K562 (cell line): ENCODE data around the gene KAT14. TPM values are rescaled to one million over a fixed set of nuclear protein-coding genes. Genes with fewer than 3 reads are reported as not detected.

Source experiments
- ATAC-seq: fragments of 200-7000 bp; cut with Tn5 transposase; 3 replicates; pipeline ENCODE4 v1.9.1; 2020; ENCODE audit warnings: moderate library complexity
- BruUV-seq: library from RNA; stranded (reverse); fragments of 400-500 nt; replicated peaks from 2 replicates; lab custom pipeline; 2021; lab: Mats Ljungman, UMichigan
- CTCF ChIA-PET: fragments of 300-600 bp; formaldehyde crosslinking; extraction: SDS; loops from one replicate; lab custom pipeline; 2021; ENCODE audit warnings: low intra/inter-chr PET ratio; lab: Yijun Ruan, JAX
- POLR2A ChIA-PET: fragments of 300-600, 350-650 bp; sonication (Branson Sonifier 250); formaldehyde crosslinking; extraction: SDS; loops from one replicate; lab custom pipeline; 2021; ENCODE audit warnings: antibody characterized with exemption, inconsistent platforms; lab: Yijun Ruan, JAX
- DNase-seq, 4 experiments: peaks; one replicate each; pipeline versions ENCODE4 v3.0.0 to v3.0.0-alpha.2; 2011 to 2018; ENCODE audit warnings: low spot score in 3 of 4, mixed read lengths in 3 of 4; ENCODE audit errors: extremely low read depth in 1 of 4
- FAIRE-seq: peaks from 2 replicates; lab custom pipeline; 2011; peaks lifted over from hg19 to GRCh38; lab: Jason Lieb, UNC
- H2AFZ ChIP-seq: 2 replicates; pipeline ENCODE4 v1.6.0; 2011; ENCODE audit warnings: low read depth, low read length, control low read depth, inconsistent platforms
- H3K27ac ChIP-seq: fragments of 200-600 bp; 3 replicates; pipeline ENCODE4 v1.8.0; 2011; ENCODE audit warnings: low read depth, mild to moderate bottlenecking, control low read depth, inconsistent platforms, low read length, moderate library complexity, mixed read lengths; ENCODE audit errors: extremely low read depth
- H3K27me3 ChIP-seq, 2 experiments: fragments of 300-600 bp in 1 of 2; 2 replicates in 1 of 2; 3 replicates in 1 of 2; pipeline versions ENCODE4 v1.6.0 to v1.8.0; 2011; ENCODE audit warnings: inconsistent platforms in 2 of 2, low read length in 2 of 2, mild to moderate bottlenecking in 1 of 2, mixed read lengths in 1 of 2, moderate library complexity in 1 of 2; ENCODE audit not compliant: control insufficient read depth in 2 of 2, insufficient read depth in 2 of 2
- H3K36me3 ChIP-seq: fragments of 300-600 bp; 3 replicates; pipeline ENCODE4 v1.8.0; 2011; ENCODE audit warnings: mild to moderate bottlenecking, low read length, inconsistent platforms; ENCODE audit not compliant: control insufficient read depth, insufficient read depth
- H3K4me1 ChIP-seq, 2 experiments: fragments of 200-600 bp in 1 of 2; replicated peaks in 1 of 2; 2 replicates in 1 of 2; 3 replicates in 1 of 2; pipeline versions ENCODE4 v1.5.1 to v1.8.0; 2011; ENCODE audit warnings: inconsistent platforms in 2 of 2, low read length in 2 of 2, mild to moderate bottlenecking in 1 of 2, mixed read lengths in 1 of 2, moderate library complexity in 1 of 2; ENCODE audit not compliant: control insufficient read depth in 2 of 2, insufficient read depth in 2 of 2
- H3K4me2 ChIP-seq: 2 replicates; pipeline ENCODE4 v1.6.1; 2011; ENCODE audit warnings: low read length, control low read depth, inconsistent platforms, mixed read lengths; ENCODE audit not compliant: insufficient read depth
- H3K4me3 ChIP-seq: fragments of 200-600 bp; sonication (generic), shearing (Covaris generic); 2 replicates; pipeline ENCODE4 v1.5.1; 2016; ENCODE audit warnings: control low read depth, inconsistent platforms
- H3K79me2 ChIP-seq: fragments of 200-600 bp; 3 replicates; pipeline ENCODE4 v1.8.0; 2011; ENCODE audit warnings: low read length, inconsistent platforms; ENCODE audit not compliant: control insufficient read depth, insufficient read depth
- H3K9ac ChIP-seq, 2 experiments: 2 replicates each; pipeline versions ENCODE4 v1.6.0 to v1.6.1; 2011; ENCODE audit warnings: low read depth in 2 of 2, low read length in 2 of 2, control low read depth in 1 of 2, inconsistent platforms in 1 of 2, mild to moderate bottlenecking in 1 of 2, mixed read lengths in 1 of 2; ENCODE audit not compliant: insufficient read depth in 1 of 2
- H3K9me1 ChIP-seq: one replicate; pipeline ENCODE4 v1.6.0; 2011; ENCODE audit warnings: inconsistent platforms, mild to moderate bottlenecking, low read length, moderate library complexity; ENCODE audit not compliant: control insufficient read depth, insufficient read depth
- H3K9me3 ChIP-seq: replicated peaks from 2 replicates; pipeline ENCODE4 v1.5.1; 2011; ENCODE audit warnings: low read depth, low read length, inconsistent platforms; ENCODE audit not compliant: control insufficient read depth, insufficient read depth
- H4K20me1 ChIP-seq: replicated peaks from 2 replicates; pipeline ENCODE4 v1.6.1; 2011; ENCODE audit warnings: low read length, inconsistent platforms, mixed read lengths; ENCODE audit not compliant: control insufficient read depth, insufficient read depth
- C11orf30 ChIP-seq: fragments of 450-650 bp; IDR thresholded peaks from 2 replicates; pipeline ENCODE4 v1.6.1; 2016; ENCODE audit warnings: low read depth, mild to moderate bottlenecking
- CBFA2T3 ChIP-seq: fragments of 450-650 bp; IDR thresholded peaks from 2 replicates; pipeline ENCODE4 v1.6.1; 2017
- CBX8 ChIP-seq: fragments of 200-600 bp; sonication (generic); IDR thresholded peaks from 2 replicates; pipeline ENCODE4 v1.6.1; 2012; ENCODE audit warnings: borderline replicate concordance, mixed run types, low read depth, mild to moderate bottlenecking, moderate library complexity, mixed read lengths, low read length, control low read depth, inconsistent platforms; ENCODE audit not compliant: poor library complexity, severe bottlenecking; ENCODE audit errors: extremely low read depth
- ELF2 ChIP-seq: fragments of 250-450 bp; sonication (Bioruptor Pico); IDR thresholded peaks from 2 replicates; pipeline ENCODE4 v1.5.0; 2021; ENCODE audit warnings: mild to moderate bottlenecking
- ETV6 ChIP-seq, 3 experiments: fragments of 150-350 bp in 1 of 3; sonication (generic) in 1 of 3; formaldehyde crosslinking in 1 of 3; IDR thresholded peaks; 2 replicates each; pipeline versions ENCODE4 v1.6.1 to v1.8.0; 2014 to 2022; ENCODE audit warnings: borderline replicate concordance in 2 of 3, low read depth in 2 of 3, antibody characterized with exemption in 1 of 3, low read length in 1 of 3, mild to moderate bottlenecking in 1 of 3, missing genetic modification reagents in 1 of 3
- FOXK1 ChIP-seq: sonication (generic); formaldehyde crosslinking; IDR thresholded peaks from 2 replicates; pipeline ENCODE4 v1.8.0; 2022; ENCODE audit warnings: missing genetic modification reagents, mild to moderate bottlenecking, borderline replicate concordance
- ID3 ChIP-seq, 2 experiments: fragments of 250-450 bp in 1 of 2; fragments of 450-650 bp in 1 of 2; sonication (Bioruptor Pico) in 1 of 2; IDR thresholded peaks; 2 replicates each; pipeline versions ENCODE4 v1.6.1 to v1.8.0; 2016 to 2021; ENCODE audit warnings: mild to moderate bottlenecking in 2 of 2, moderate library complexity in 2 of 2, missing compliant biosample characterization in 1 of 2, missing genetic modification characterization in 1 of 2
- NCOR1 ChIP-seq: fragments of 450-650 bp; IDR thresholded peaks from 2 replicates; pipeline ENCODE4 v1.6.1; 2016; ENCODE audit warnings: mild to moderate bottlenecking, moderate library complexity
- NFE2L1 ChIP-seq: fragments of 450-650 bp; IDR thresholded peaks from 2 replicates; pipeline ENCODE4 v1.6.1; 2016; ENCODE audit warnings: missing genetic modification characterization, low read depth, mild to moderate bottlenecking, missing compliant biosample characterization, moderate library complexity, borderline replicate concordance
- POLR3A ChIP-seq: IDR thresholded peaks from 2 replicates; pipeline ENCODE4 v1.6.1; 2011; ENCODE audit warnings: borderline replicate concordance, mild to moderate bottlenecking, moderate library complexity; ENCODE audit not compliant: insufficient read length, insufficient read depth; ENCODE audit errors: extremely low read depth
- SFPQ ChIP-seq: fragments of 200-400 bp; formaldehyde crosslinking; IDR thresholded peaks from 2 replicates; pipeline ENCODE4 v1.6.1; 2017; ENCODE audit warnings: mild to moderate bottlenecking, low read depth, low read length, moderate library complexity
- STAT5B ChIP-seq: fragments of 250-450 bp; sonication (Bioruptor Pico); IDR thresholded peaks from 2 replicates; pipeline ENCODE4 v1.8.0; 2021; ENCODE audit warnings: mild to moderate bottlenecking, inconsistent platforms
- ZBTB5 ChIP-seq: fragments of 450-650 bp; IDR thresholded peaks from 2 replicates; pipeline ENCODE4 v1.6.1; 2017; ENCODE audit warnings: antibody characterized with exemption
- ZKSCAN1 ChIP-seq: fragments of 150-350 bp; IDR thresholded peaks from 2 replicates; pipeline ENCODE4 v1.6.1; 2016; ENCODE audit warnings: low read depth, low read length
- ZNF586 ChIP-seq: fragments of 450-650 bp; formaldehyde crosslinking; conservative IDR thresholded peaks from 2 replicates; pipeline ENCODE4 v1.4.0; 2020; ENCODE audit warnings: mild to moderate bottlenecking, moderate library complexity
- WGBS: fragments of 100-300 bp; shearing (Covaris generic); methylation state at CpG from one replicate; pipeline ENCODE4 v1.1.6; 2016; ENCODE audit warnings: low coverage, mixed read lengths; ENCODE audit not compliant: insufficient coverage; ENCODE audit errors: missing lambda C conversion rate; 5-methylcytosine and 5-hydroxymethylcytosine counted together
- in situ Hi-C: fragments of 300-500 bp; cut with MboI; formaldehyde crosslinking; loops from 4 replicates; pipeline ENCODE4 v1.15.0; 2018; ENCODE audit warnings: inconsistent platforms, mixed read lengths
- intact Hi-C: fragments of 100-400 bp; cut with micrococcal nuclease; formaldehyde crosslinking; loops from 2 replicates; pipeline ENCODE4 v1.14.2; 2022
- polyA plus RNA-seq, 8 experiments: library from polyadenylated mRNA; depleted of rRNA in 4 of 8; stranded (reverse) in 5 of 8; unstranded in 3 of 8; fragments of >200 nt; fragmentation: Nextera tagmentation in 2 of 8; fragmentation: Illumina TruSeq in 1 of 8; extraction: Ambion mirVana in 2 of 8; extraction: Trizol in 1 of 8; gene quantifications; 2 replicates each; pipeline versions ENCODE4 v1.2.1 to v1.2.3, GENCODE V29; 2011 to 2014; ENCODE audit warnings: inconsistent platforms in 1 of 8, missing spikeins in 1 of 8
- total RNA-seq, 7 experiments: library from RNA; depleted of rRNA in 6 of 7; stranded (reverse); fragments of >200 nt in 6 of 7; fragmentation: Illumina TruSeq in 2 of 7; extraction: Trizol in 2 of 7; gene quantifications; 2 replicates each; pipeline versions ENCODE4 v1.2.1 to v1.2.3, GENCODE V29; 2011 to 2021; ENCODE audit warnings: low replicate concordance in 1 of 7

Gene KAT14
- total and polyA plus RNA-seq, 9 of the 15 experiments (the other 6 are each of a cell fraction or from before 2014, with no cell fraction given): 1.7 to 7.2 (median 5.6) TPM

- TF ChIP-seq ETV6 (IDR thresholded peaks at IDR 0.05; ENCODE audit: borderline replicate concordance in 1 of 2, low read depth in 2 of 2, low read length in 1 of 2) (no peak), ETV6 (CRISPR knock-in tag; IDR thresholded peaks at IDR 0.05; ENCODE audit: borderline replicate concordance) (no peak), CBX8 (no peak), FOXK1 (CRISPR knock-in tag) (no peak)
These were observed 58.3 kb downstream of the KAT14 start (continued) for GRCh38 chr20:18195931-18196330.

GRCh38 chr20:18197382-18198070 lies 59.9 kb downstream of the KAT14 start:
- Histone ChIP-seq H3K4me2 (no peak overlapping the region), H3K9me1 (no peaks in the 10 kb centered on the region), H4K20me1 (no peaks in the 10 kb centered on the region), H3K4me3 (no peak overlapping the region), H3K9ac (no peak overlapping the region), H3K27me3 (0 out of 5 replicates have a peak, but pooled peaks cover 0 to 4% of the 10 kb centered on the region in 2 experiments), H3K9me3 (no peaks in the 10 kb centered on the region), H3K27ac (no peak overlapping the region), H3K4me1 (no peaks in the 10 kb centered on the region), H2AFZ (no peak overlapping the region), H3K36me3 (no peaks in the 10 kb centered on the region), H3K79me2 (no peaks in the 10 kb centered on the region)
- no peak for FAIRE-seq
- no TSS peak for BruUV-seq
- WGBS: 2% methylated on average over 9 of the region's 12 CpGs
- no peak for DNase-seq
- ChIA-PET CTCF (no interaction called here), POLR2A (no interaction called here)
- in situ Hi-C loops: no loop called here
- intact Hi-C loops: no loop called here
- no peak for ATAC-seq
- TF ChIP-seq STAT5B: no peak
- no peak for TF ChIP-seq ZKSCAN1
- TF ChIP-seq NFE2L1 (tag): no peak
- no peak for TF ChIP-seq POLR3A
- no peak for TF ChIP-seq NCOR1
- no peak for TF ChIP-seq CBFA2T3
- TF ChIP-seq SFPQ: no peak
- no peak for TF ChIP-seq ZNF586 (CRISPR knock-in tag)
- no peak for TF ChIP-seq ZBTB5
- no peak for TF ChIP-seq ID3 (CRISPR knock-in tag; IDR thresholded peaks at IDR 0.05)
- TF ChIP-seq ID3 (tag; IDR thresholded peaks at IDR 0.05): no peak
- TF ChIP-seq ELF2 (CRISPR knock-in tag): no peak
- no peak for TF ChIP-seq C11orf30
